ENCODE results near the gene GPC6.

DNA sequence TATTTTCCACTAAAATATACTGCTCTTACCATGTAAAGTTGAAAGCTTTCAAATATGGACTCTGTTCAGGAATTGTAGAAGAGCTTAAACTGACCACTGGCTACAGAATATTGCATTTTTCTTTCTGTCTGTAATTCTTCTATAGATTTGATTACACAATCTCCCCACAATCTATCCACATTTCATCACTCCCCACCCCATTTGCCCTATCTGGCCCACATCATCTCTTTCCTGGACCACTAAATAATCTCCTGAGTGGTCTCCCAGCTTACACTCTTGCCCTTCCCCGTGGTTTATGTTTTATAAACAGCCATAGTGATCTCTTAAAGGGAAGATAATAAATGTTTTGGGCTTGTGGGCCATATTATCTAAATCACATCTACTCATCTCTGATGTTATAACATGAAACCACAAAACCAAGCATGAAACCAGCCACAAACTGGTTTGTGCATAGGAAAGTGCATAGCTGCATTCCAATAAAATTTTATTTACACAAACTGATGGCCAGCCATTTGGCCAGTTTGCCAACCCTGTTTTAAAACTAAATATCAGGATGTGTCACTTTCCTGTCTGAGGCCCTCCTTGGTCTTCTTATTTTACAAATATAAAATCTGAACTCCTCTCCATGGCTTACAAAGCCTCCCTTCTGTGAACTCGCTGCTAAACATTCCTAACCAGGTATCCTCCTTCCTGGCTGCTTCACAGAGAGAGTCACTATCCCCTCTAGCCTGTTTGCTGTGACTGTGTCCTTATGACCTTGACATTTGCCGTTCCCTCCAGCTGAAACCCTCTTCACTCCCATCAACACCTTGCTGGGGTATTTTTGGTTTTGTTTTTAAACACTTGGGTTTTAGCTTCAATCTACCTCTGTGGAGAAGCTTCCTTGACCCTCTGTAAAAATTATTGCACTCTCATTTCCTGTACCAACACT lies 500.9 kb downstream of the GPC6 start:
- TF ChIP-seq, protein P1, sequence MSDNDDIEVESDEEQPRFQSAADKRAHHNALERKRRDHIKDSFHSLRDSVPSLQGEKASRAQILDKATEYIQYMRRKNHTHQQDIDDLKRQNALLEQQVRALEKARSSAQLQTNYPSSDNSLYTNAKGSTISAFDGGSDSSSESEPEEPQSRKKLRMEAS (IDR thresholded peaks at IDR 0.05; ENCODE audit: low read depth, low read length), result no peak
- TF ChIP-seq, protein P2, sequence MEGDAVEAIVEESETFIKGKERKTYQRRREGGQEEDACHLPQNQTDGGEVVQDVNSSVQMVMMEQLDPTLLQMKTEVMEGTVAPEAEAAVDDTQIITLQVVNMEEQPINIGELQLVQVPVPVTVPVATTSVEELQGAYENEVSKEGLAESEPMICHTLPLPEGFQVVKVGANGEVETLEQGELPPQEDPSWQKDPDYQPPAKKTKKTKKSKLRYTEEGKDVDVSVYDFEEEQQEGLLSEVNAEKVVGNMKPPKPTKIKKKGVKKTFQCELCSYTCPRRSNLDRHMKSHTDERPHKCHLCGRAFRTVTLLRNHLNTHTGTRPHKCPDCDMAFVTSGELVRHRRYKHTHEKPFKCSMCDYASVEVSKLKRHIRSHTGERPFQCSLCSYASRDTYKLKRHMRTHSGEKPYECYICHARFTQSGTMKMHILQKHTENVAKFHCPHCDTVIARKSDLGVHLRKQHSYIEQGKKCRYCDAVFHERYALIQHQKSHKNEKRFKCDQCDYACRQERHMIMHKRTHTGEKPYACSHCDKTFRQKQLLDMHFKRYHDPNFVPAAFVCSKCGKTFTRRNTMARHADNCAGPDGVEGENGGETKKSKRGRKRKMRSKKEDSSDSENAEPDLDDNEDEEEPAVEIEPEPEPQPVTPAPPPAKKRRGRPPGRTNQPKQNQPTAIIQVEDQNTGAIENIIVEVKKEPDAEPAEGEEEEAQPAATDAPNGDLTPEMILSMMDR (IDR thresholded peaks at IDR 0.05; ENCODE audit: low read depth, low read length), result no peak
- TF ChIP-seq MYC (IDR thresholded peaks at IDR 0.05; ENCODE audit: low read depth, low read length) (no peak), POLR2A (IDR thresholded peaks at IDR 0.05; ENCODE audit: extremely low read depth, insufficient read length) (no peak)

Data from NB4 (cell line).